ENCODE data around the gene MED14.

The MED14 gene

GRCh38 chrX:40663880-40664630 lies 71.3 kb downstream of the MED14 start:
- DNase-seq (ENCODE audit: low read depth in 2 of 2), result no peak

- DNase-seq (ENCODE audit: low read depth in 2 of 2), result no peak
These were observed 72.1 kb downstream of the MED14 start for GRCh38 chrX:40663078-40663740.

GRCh38 chrX:40661489-40661888 lies 73.9 kb downstream of the MED14 start:
- no peak for DNase-seq (ENCODE audit: low read depth in 2 of 2)

GRCh38 chrX:40660381-40660780 lies 75.0 kb downstream of the MED14 start:
- DNase-seq (ENCODE audit: low read depth in 2 of 2), result no peak

GRCh38 chrX:40653535-40653934 lies 81.8 kb downstream of the MED14 start:
- no peak for DNase-seq (ENCODE audit: low read depth in 2 of 2)

- no peak for DNase-seq (ENCODE audit: low read depth in 2 of 2)
These were observed 82.7 kb downstream of the MED14 start for GRCh38 chrX:40652664-40653063.

- peak; percentile 34 to 48 for DNase-seq (ENCODE audit: low read depth in 2 of 2)
These were observed 83.6 kb downstream of the MED14 start for GRCh38 chrX:40651620-40652223.

- DNase-seq (ENCODE audit: low read depth in 2 of 2), result peak; percentile 78 to 80
These were observed 87.8 kb downstream of the MED14 start, which contains the start of gene CXorf38 for GRCh38 chrX:40647307-40648197. CXorf38 (minus strand) TSS chrX:40647561; CDS start chrX:40647520, 41 bp downstream.

GRCh38 chrX:40646489-40647306 lies 88.6 kb downstream of the MED14 start:
- DNase-seq (ENCODE audit: low read depth in 2 of 2), result no peak

GRCh38 chrX:40644821-40645358 lies 90.5 kb downstream of the MED14 start:
- no peak for DNase-seq (ENCODE audit: low read depth in 2 of 2)

- DNase-seq (ENCODE audit: low read depth in 2 of 2), result no peak
These were observed 91.2 kb downstream of the MED14 start for GRCh38 chrX:40644176-40644575.

GRCh38 chrX:40637687-40638086 lies 97.7 kb downstream of the MED14 start:
- no peak for DNase-seq (ENCODE audit: low read depth in 2 of 2)

GRCh38 chrX:40632199-40632598 lies 103.1 kb downstream of the MED14 start:
- no peak for DNase-seq (ENCODE audit: low read depth in 2 of 2)

- DNase-seq (ENCODE audit: low read depth in 2 of 2), result no peak
These were observed 106.8 kb downstream of the MED14 start for GRCh38 chrX:40628506-40628905.

- no peak for DNase-seq (ENCODE audit: low read depth in 2 of 2)
These were observed 110.0 kb downstream of the MED14 start for GRCh38 chrX:40625294-40625693.

GRCh38 chrX:40623665-40624064 lies 111.7 kb downstream of the MED14 start:
- DNase-seq (ENCODE audit: low read depth in 2 of 2), result no peak

- no peak for DNase-seq (ENCODE audit: low read depth in 2 of 2)
These were observed 112.2 kb downstream of the MED14 start, which contains the start of gene MPC1L for GRCh38 chrX:40623139-40623536. MPC1L (plus strand) TSS chrX:40623428; CDS start chrX:40623566, 138 bp downstream.

- DNase-seq (ENCODE audit: low read depth in 2 of 2), result no peak
These were observed 112.7 kb downstream of the MED14 start for GRCh38 chrX:40622479-40623138.

GRCh38 chrX:40617566-40617965 lies 117.8 kb downstream of the MED14 start:
- DNase-seq (ENCODE audit: low read depth in 2 of 2), result no peak

GRCh38 chrX:40615976-40616375 lies 119.4 kb downstream of the MED14 start:
- DNase-seq (ENCODE audit: low read depth in 2 of 2), result no peak
